ENCODE measurements around the gene POR. TPM values are rescaled to one million over a fixed set of nuclear protein-coding genes. Genes with fewer than 3 reads are reported as not detected.
A peak's percentile ranks its signal among the peaks of the same experiment; 100 is the strongest.

POR gene
- total and polyA plus RNA-seq, 2 of the 13 experiments (the other 11 are each of a cell fraction or from before 2014, with no cell fraction given) = 145 to 266 TPM

GRCh38 chr7:75958802-75959543, 44.0 kb downstream of the POR start:
- Histone ChIP-seq H2AFZ (ENCODE audit: low read length) (no peak overlapping the region), H3K4me2 (ENCODE audit: low read depth, low read length) (peak overlapping the region; percentile 1; the same call in 1 of the 2 replicates), H3K4me3 (replicated peaks in 1 of 3; ENCODE audit: insufficient read depth in 1 of 3, low read depth in 2 of 3, low read length in 3 of 3) (no peak overlapping the region), H3K9ac (ENCODE audit: insufficient read depth, low read depth, low read length) (peak overlapping the region; percentile 33; the same call in 1 of the 2 replicates), H3K79me2 (ENCODE audit: insufficient read depth, low read length) (peaks cover 64% of the 10 kb centered on the region), H3K4me1 (ENCODE audit: insufficient read depth, low read length) (peaks cover 96% of the 10 kb centered on the region), H3K27me3 (ENCODE audit: control insufficient read depth in 1 of 2, insufficient read depth in 2 of 2, low read length in 2 of 2) (no peaks in the 10 kb centered on the region), H3K9me3 (ENCODE audit: low read length) (no peaks in the 10 kb centered on the region), H3K36me3 (replicated peaks in 1 of 2; ENCODE audit: control insufficient read depth in 1 of 2, insufficient read depth in 2 of 2, low read length in 2 of 2) (peaks cover 26 to 82% of the 10 kb centered on the region in 2 experiments), H4K20me1 (ENCODE audit: insufficient read depth, low read length) (peaks cover 56% of the 10 kb centered on the region), H3K27ac (ENCODE audit: extremely low read length, insufficient read depth, low read length) (peak overlapping the region; percentile 74)
- POLR2A ChIA-PET = interaction anchor here (0.8 to 2.6 kb wide), 4 partner anchors 13 to 53 kb away, joined by 3 to 7 read pairs (median 3); no protein-coding TSS in a partner anchor
- intact Hi-C loops (cut with micrococcal nuclease; ENCODE audit: unreplicated experiment) = no loop called here
- in situ Hi-C loops (cut with HindIII; ENCODE audit: extremely low pct_ligation_motif_present, low pct_unique_long_range_greater_than_20kb) = loop anchor here (5.0 kb wide), 1 partner anchor 42 kb away; the partner anchor contains the start of gene POR
- CTCF ChIA-PET (ENCODE audit: low intra/inter-chr PET ratio, low total read pairs) = no interaction called here
- ATAC-seq = no peak
- peak; percentile 80 for DNase-seq (ENCODE audit: low spot score)
- no TSS peak for BruUV-seq (replicated peaks)
- WGBS (ENCODE audit: low lambda C conversion rate) = 76% methylated on average over 9 of the region's 9 CpGs
- FAIRE-seq = no peak
- peak; percentile 29; the same call in 1 of the 2 replicates for TF ChIP-seq HNF4G (IDR thresholded peaks at IDR 0.05; ENCODE audit: borderline replicate concordance, low read depth, low read length)
- no peak for TF ChIP-seq HNF4G (CRISPR knock-in tag; IDR thresholded peaks at IDR 0.05; ENCODE audit: borderline replicate concordance, low read depth)
- TF ChIP-seq ZNF121 (CRISPR knock-in tag; IDR thresholded peaks at IDR 0.05) = peak; percentile 95
- TF ChIP-seq ZBTB1 (CRISPR knock-in tag; IDR thresholded peaks at IDR 0.05; ENCODE audit: borderline replicate concordance) = no peak
- TF ChIP-seq ZNF205 (CRISPR knock-in tag; IDR thresholded peaks at IDR 0.05) = peak; percentile 96
- TF ChIP-seq SOX5 (CRISPR knock-in tag; IDR thresholded peaks at IDR 0.05; ENCODE audit: borderline replicate concordance) = peak; percentile 47; the same call in 1 of the 2 replicates
- peak; percentile 9; the same call in 1 of the 2 replicates for TF ChIP-seq RXRB (CRISPR knock-in tag; IDR thresholded peaks at IDR 0.05; ENCODE audit: borderline replicate concordance)
- TF ChIP-seq KDM5A (IDR thresholded peaks at IDR 0.05; ENCODE audit: borderline replicate concordance, low read length) = no peak
- TF ChIP-seq EP300 (IDR thresholded peaks at IDR 0.05; ENCODE audit: low read depth in 2 of 2, low read length in 2 of 2) = peak in 1 of 2 experiments; percentile 69; a peak in 2 of 4 replicates
- TF ChIP-seq EP300 (CRISPR knock-in tag; IDR thresholded peaks at IDR 0.05; ENCODE audit: borderline replicate concordance) = no peak
- TF ChIP-seq ZKSCAN8 (CRISPR knock-in tag; IDR thresholded peaks at IDR 0.05; ENCODE audit: borderline replicate concordance) = no peak
- TF ChIP-seq SIX4 (CRISPR knock-in tag; IDR thresholded peaks at IDR 0.05) = peak; percentile 80; the same call in 1 of the 2 replicates
- TF ChIP-seq CHD4 (IDR thresholded peaks at IDR 0.05; ENCODE audit: borderline replicate concordance, low read length) = peak; percentile 22; the same call in 1 of the 2 replicates
- 0 out of 2 replicates have a peak, but pooled peaks have one; percentile 15 for TF ChIP-seq ZFP36L1 (CRISPR knock-in tag; IDR thresholded peaks at IDR 0.05)
- TF ChIP-seq IKZF1 (IDR thresholded peaks at IDR 0.05) = no peak
- peak; percentile 46; the same call in 1 of the 2 replicates for TF ChIP-seq ISL2 (CRISPR knock-in tag; IDR thresholded peaks at IDR 0.05)
- no peak for TF ChIP-seq SCMH1 (CRISPR knock-in tag; IDR thresholded peaks at IDR 0.05; ENCODE audit: borderline replicate concordance)
- TF ChIP-seq ZNF674 (CRISPR knock-in tag; IDR thresholded peaks at IDR 0.05; ENCODE audit: low read depth) = no peak
- peak; percentile 29; the same call in 1 of the 2 replicates for TF ChIP-seq FOXA3 (CRISPR knock-in tag; IDR thresholded peaks at IDR 0.05)
- TF ChIP-seq, protein P1, sequence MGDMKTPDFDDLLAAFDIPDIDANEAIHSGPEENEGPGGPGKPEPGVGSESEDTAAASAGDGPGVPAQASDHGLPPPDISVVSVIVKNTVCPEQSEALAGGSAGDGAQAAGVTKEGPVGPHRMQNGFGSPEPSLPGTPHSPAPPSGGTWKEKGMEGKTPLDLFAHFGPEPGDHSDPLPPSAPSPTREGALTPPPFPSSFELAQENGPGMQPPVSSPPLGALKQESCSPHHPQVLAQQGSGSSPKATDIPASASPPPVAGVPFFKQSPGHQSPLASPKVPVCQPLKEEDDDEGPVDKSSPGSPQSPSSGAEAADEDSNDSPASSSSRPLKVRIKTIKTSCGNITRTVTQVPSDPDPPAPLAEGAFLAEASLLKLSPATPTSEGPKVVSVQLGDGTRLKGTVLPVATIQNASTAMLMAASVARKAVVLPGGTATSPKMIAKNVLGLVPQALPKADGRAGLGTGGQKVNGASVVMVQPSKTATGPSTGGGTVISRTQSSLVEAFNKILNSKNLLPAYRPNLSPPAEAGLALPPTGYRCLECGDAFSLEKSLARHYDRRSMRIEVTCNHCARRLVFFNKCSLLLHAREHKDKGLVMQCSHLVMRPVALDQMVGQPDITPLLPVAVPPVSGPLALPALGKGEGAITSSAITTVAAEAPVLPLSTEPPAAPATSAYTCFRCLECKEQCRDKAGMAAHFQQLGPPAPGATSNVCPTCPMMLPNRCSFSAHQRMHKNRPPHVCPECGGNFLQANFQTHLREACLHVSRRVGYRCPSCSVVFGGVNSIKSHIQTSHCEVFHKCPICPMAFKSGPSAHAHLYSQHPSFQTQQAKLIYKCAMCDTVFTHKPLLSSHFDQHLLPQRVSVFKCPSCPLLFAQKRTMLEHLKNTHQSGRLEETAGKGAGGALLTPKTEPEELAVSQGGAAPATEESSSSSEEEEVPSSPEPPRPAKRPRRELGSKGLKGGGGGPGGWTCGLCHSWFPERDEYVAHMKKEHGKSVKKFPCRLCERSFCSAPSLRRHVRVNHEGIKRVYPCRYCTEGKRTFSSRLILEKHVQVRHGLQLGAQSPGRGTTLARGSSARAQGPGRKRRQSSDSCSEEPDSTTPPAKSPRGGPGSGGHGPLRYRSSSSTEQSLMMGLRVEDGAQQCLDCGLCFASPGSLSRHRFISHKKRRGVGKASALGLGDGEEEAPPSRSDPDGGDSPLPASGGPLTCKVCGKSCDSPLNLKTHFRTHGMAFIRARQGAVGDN (CRISPR knock-in tag; IDR thresholded peaks at IDR 0.05) = no peak
- peak; percentile 92 for TF ChIP-seq TBX2 (CRISPR knock-in tag; IDR thresholded peaks at IDR 0.05; ENCODE audit: borderline replicate concordance)
- 0 out of 2 replicates have a peak, but pooled peaks have one; percentile 23 for TF ChIP-seq CEBPG (CRISPR knock-in tag; IDR thresholded peaks at IDR 0.05)
- TF ChIP-seq ZFP1 (CRISPR knock-in tag; IDR thresholded peaks at IDR 0.05) = no peak
